Tibial nerve (tissue), 4 donors: ENCODE measurements around the gene SPEF2. TPM values are rescaled to one million over a fixed set of nuclear protein-coding genes. Genes with fewer than 3 reads are reported as not detected.

Source experiments
- DNase-seq, 2 donors: peaks; one replicate each; pipeline ENCODE4 v3.0.0-alpha.2; 2019; ENCODE audit warnings: low spot score in 2 of 2
- H3K27ac ChIP-seq, 4 donors: fragments of 200-600 bp; sonication (generic) in 3 of 4; one replicate each; pipeline ENCODE4 v1.5.1; 2017 to 2019; ENCODE audit warnings: mild to moderate bottlenecking in 1 of 4
- H3K27me3 ChIP-seq, 2 donors: fragments of 200-600 bp; sonication (generic) in 1 of 2; one replicate each; pipeline versions ENCODE4 v1.5.1 to v1.6.0; 2017 to 2019
- H3K36me3 ChIP-seq, 3 donors: fragments of 200-600 bp; sonication (generic); one replicate each; pipeline ENCODE4 v1.5.1; 2018 to 2019
- H3K4me1 ChIP-seq, 4 donors: fragments of 200-600 bp; sonication (generic) in 3 of 4; one replicate each; pipeline ENCODE4 v1.5.1; 2017 to 2019
- H3K4me3 ChIP-seq, 4 donors: fragments of 200-600 bp; sonication (generic) in 3 of 4; one replicate each; pipeline ENCODE4 v1.5.1; 2017 to 2019; ENCODE audit warnings: mild to moderate bottlenecking in 1 of 4, moderate library complexity in 1 of 4
- H3K9me3 ChIP-seq, 4 donors: fragments of 200-600 bp; sonication (generic) in 3 of 4; one replicate each; pipeline ENCODE4 v1.5.1; 2017 to 2019
- CTCF ChIP-seq, 5 experiments: fragments of 200-600 bp in 3 of 5; fragments of 450-650 bp in 2 of 5; sonication (generic) in 3 of 5; IDR thresholded peaks; one replicate each; pipeline ENCODE4 v1.5.1; 2016 to 2019; ENCODE audit warnings: antibody characterized with exemption in 5 of 5, mild to moderate bottlenecking in 3 of 5, moderate library complexity in 2 of 5
- EP300 ChIP-seq, 2 donors: sonication (generic); formaldehyde crosslinking; IDR thresholded peaks; one replicate each; pipeline ENCODE4 v1.6.1; 2017; ENCODE audit warnings: antibody characterized with exemption in 2 of 2, mild to moderate bottlenecking in 1 of 2
- POLR2A ChIP-seq, 2 donors: fragments of 450-650 bp; IDR thresholded peaks; one replicate each; pipeline ENCODE4 v1.6.1; 2017; ENCODE audit warnings: antibody characterized with exemption in 2 of 2, mild to moderate bottlenecking in 2 of 2, moderate library complexity in 2 of 2
- WGBS, 2 donors: methylation state at CpG; one replicate each; pipeline ENCODE4 v1.1.5; 2018; 5-methylcytosine and 5-hydroxymethylcytosine counted together
- total RNA-seq, 4 donors: library from RNA; depleted of rRNA; stranded (reverse); fragments of >200 nt; gene quantifications; one replicate each; pipeline ENCODE4 v1.1.0, GENCODE V29; 2016

Gene SPEF2
- total RNA-seq, 4 donors from 2014 or later, result 5.1 to 33.5 (median 17.5) TPM

GRCh38 chr5:35778259-35778769 lies 160.7 kb downstream of the SPEF2 start:
- no peak overlapping the region for H3K27ac ChIP-seq
- peaks cover 0 to 10% (median 0%) of the 10 kb centered on the region in 4 donors for H3K4me1 ChIP-seq
- no peak overlapping the region for H3K4me3 ChIP-seq
- 90 to 91% methylated on average over 3 of the region's 3 CpGs for WGBS, 2 donors
- DNase-seq, result no peak
- no peaks in the 10 kb centered on the region for H3K36me3 ChIP-seq
- TF ChIP-seq EP300 (IDR thresholded peaks at IDR 0.05) (no peak), CTCF (IDR thresholded peaks at IDR 0.05) (no peak), POLR2A (IDR thresholded peaks at IDR 0.05) (no peak)
- no peaks in the 10 kb centered on the region for H3K9me3 ChIP-seq
- H3K27me3 ChIP-seq, result no peaks in the 10 kb centered on the region

- Histone ChIP-seq H3K27me3 (no peaks in the 10 kb centered on the region), H3K4me3 (no peak overlapping the region), H3K9me3 (no peaks in the 10 kb centered on the region), H3K4me1 (peaks cover 0 to 10% (median 0%) of the 10 kb centered on the region in 4 donors), H3K27ac (no peak overlapping the region), H3K36me3 (no peaks in the 10 kb centered on the region)
- WGBS, 2 donors, result 85 to 88% methylated on average over 6 of the region's 6 CpGs
- DNase-seq, result no peak
- TF ChIP-seq POLR2A (IDR thresholded peaks at IDR 0.05), result no peak
- TF ChIP-seq CTCF (IDR thresholded peaks at IDR 0.05), result no peak
- no peak for TF ChIP-seq EP300 (IDR thresholded peaks at IDR 0.05)
These were observed 162.6 kb downstream of the SPEF2 start for GRCh38 chr5:35780236-35780635.

GRCh38 chr5:35781181-35781790 lies 163.6 kb downstream of the SPEF2 start:
- no peak overlapping the region for H3K27ac ChIP-seq
- no peak for TF ChIP-seq CTCF (IDR thresholded peaks at IDR 0.05)
- no peak for TF ChIP-seq POLR2A (IDR thresholded peaks at IDR 0.05)
- no peak for TF ChIP-seq EP300 (IDR thresholded peaks at IDR 0.05)
- no peaks in the 10 kb centered on the region for H3K36me3 ChIP-seq
- H3K4me1 ChIP-seq, result peaks cover 0 to 10% (median 0%) of the 10 kb centered on the region in 4 donors
- H3K27me3 ChIP-seq, result no peaks in the 10 kb centered on the region
- H3K4me3 ChIP-seq, result no peak overlapping the region
- H3K9me3 ChIP-seq, result no peaks in the 10 kb centered on the region
- 26 to 37% methylated on average over 3 of the region's 3 CpGs for WGBS, 2 donors
- no peak for DNase-seq

- Histone ChIP-seq H3K36me3 (no peaks in the 10 kb centered on the region), H3K9me3 (no peaks in the 10 kb centered on the region), H3K4me3 (no peak overlapping the region), H3K4me1 (peaks cover 0 to 10% (median 0%) of the 10 kb centered on the region in 4 donors), H3K27ac (no peak overlapping the region), H3K27me3 (no peaks in the 10 kb centered on the region)
- DNase-seq, result no peak
- WGBS, 2 donors, result 5 to 87% methylated on average over 1 of the region's 1 CpG
- TF ChIP-seq CTCF (IDR thresholded peaks at IDR 0.05), result no peak
- TF ChIP-seq EP300 (IDR thresholded peaks at IDR 0.05), result no peak
- TF ChIP-seq POLR2A (IDR thresholded peaks at IDR 0.05), result no peak
These were observed 165.9 kb downstream of the SPEF2 start for GRCh38 chr5:35783551-35783950.

- WGBS, 2 donors, result 88% methylated on average over 4 of the region's 4 CpGs
These were observed 168.0 kb downstream of the SPEF2 start for GRCh38 chr5:35785601-35786085.

More at GRCh38 chr5:35785601-35786085, 168.0 kb downstream of the SPEF2 start:
- no peak for TF ChIP-seq POLR2A (IDR thresholded peaks at IDR 0.05)
- TF ChIP-seq EP300 (IDR thresholded peaks at IDR 0.05), result no peak
- TF ChIP-seq CTCF (IDR thresholded peaks at IDR 0.05), result no peak
- Histone ChIP-seq H3K36me3 (no peaks in the 10 kb centered on the region), H3K27me3 (no peaks in the 10 kb centered on the region), H3K27ac (no peak overlapping the region), H3K9me3 (no peaks in the 10 kb centered on the region), H3K4me1 (peaks cover 0 to 10% (median 0%) of the 10 kb centered on the region in 4 donors), H3K4me3 (no peak overlapping the region)
- no peak for DNase-seq
